Gastrocnemius medialis (tissue), 4 donors: ENCODE data around the gene DAZ3. TPM values are rescaled to one million over a fixed set of nuclear protein-coding genes. Genes with fewer than 3 reads are reported as not detected.
"Not testable (repeated sequence)": the region's sequence is repeated elsewhere in the genome, so short reads cannot be mapped to it uniquely, and the experiment has no call there.

Source experiments
- ATAC-seq, 2 donors: fragments of 150-250 bp; one replicate each; pipeline ENCODE4 v1.9.1; 2016
- DNase-seq, 2 donors: peaks; one replicate each; pipeline ENCODE4 v3.0.0-alpha.2; 2019
- H3K27ac ChIP-seq, 4 donors: fragments of 200-600 bp; sonication (generic); 1 replicate in 1 of 4; 2 replicates in 3 of 4; pipeline ENCODE4 v1.5.1; 2016 to 2018; ENCODE audit warnings: mild to moderate bottlenecking in 2 of 4, moderate library complexity in 1 of 4
- H3K27me3 ChIP-seq, 3 donors: fragments of 200-600 bp; sonication (generic) in 2 of 3; 1 replicate in 1 of 3; 2 replicates in 2 of 3; pipeline versions ENCODE4 v1.5.1 to v1.6.0; 2016 to 2019; ENCODE audit warnings: mild to moderate bottlenecking in 1 of 3, moderate library complexity in 1 of 3
- H3K36me3 ChIP-seq, 2 donors: fragments of 200-600 bp; sonication (generic) in 1 of 2; one replicate each; pipeline ENCODE4 v1.5.1; 2017 to 2018
- H3K4me1 ChIP-seq, 2 donors: fragments of 200-600 bp; sonication (generic) in 1 of 2; one replicate each; pipeline ENCODE4 v1.5.1; 2016 to 2017; ENCODE audit warnings: mild to moderate bottlenecking in 2 of 2
- H3K4me3 ChIP-seq, 4 donors: fragments of 200-600 bp; sonication (generic) in 3 of 4; 1 replicate in 1 of 4; 2 replicates in 3 of 4; pipeline ENCODE4 v1.5.1; 2016 to 2019; ENCODE audit warnings: mild to moderate bottlenecking in 2 of 4
- H3K9me3 ChIP-seq, 3 donors: fragments of 200-600 bp; sonication (generic) in 2 of 3; 1 replicate in 1 of 3; 2 replicates in 2 of 3; pipeline ENCODE4 v1.5.1; 2016 to 2019
- in situ Hi-C, 4 donors: fragments of 200-750 bp; cut with MboI; loops; one replicate each; pipeline versions ENCODE4 v1.15.0 to v1.8.0; 2017; ENCODE audit warnings: low sequenced_read_pairs in 4 of 4
- intact Hi-C: fragments of 100-400 bp; cut with DNase I; formaldehyde crosslinking; loops from one replicate; pipeline ENCODE4 v1.15.1; 2023; ENCODE audit warnings: low total_unique reads
- total RNA-seq, 4 donors: library from RNA; depleted of rRNA; stranded (reverse); fragments of >200 nt; gene quantifications; one replicate each; pipeline versions ENCODE4 v1.1.0 to v1.2.3, GENCODE V29; 2016

DAZ3 gene, protein sequence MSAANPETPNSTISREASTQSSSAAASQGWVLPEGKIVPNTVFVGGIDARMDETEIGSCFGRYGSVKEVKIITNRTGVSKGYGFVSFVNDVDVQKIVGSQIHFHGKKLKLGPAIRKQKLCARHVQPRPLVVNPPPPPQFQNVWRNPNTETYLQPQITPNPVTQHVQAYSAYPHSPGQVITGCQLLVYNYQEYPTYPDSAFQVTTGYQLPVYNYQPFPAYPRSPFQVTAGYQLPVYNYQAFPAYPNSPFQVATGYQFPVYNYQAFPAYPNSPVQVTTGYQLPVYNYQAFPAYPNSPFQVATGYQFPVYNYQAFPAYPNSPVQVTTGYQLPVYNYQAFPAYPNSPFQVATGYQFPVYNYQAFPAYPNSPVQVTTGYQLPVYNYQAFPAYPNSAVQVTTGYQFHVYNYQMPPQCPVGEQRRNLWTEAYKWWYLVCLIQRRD
- total RNA-seq, result not detected

GRCh38 chrY:24813293-24813692 lies at the start of gene DAZ3:
TSS of gene DAZ3 (minus strand) at chrY:24813393. CDS start at chrY:24813185, 208 bp downstream.
- ATAC-seq, intact Hi-C loops, H3K4me3 ChIP-seq, H3K27me3 ChIP-seq, H3K27ac ChIP-seq, DNase-seq, H3K4me1 ChIP-seq, in situ Hi-C loops, H3K9me3 ChIP-seq, H3K36me3 ChIP-seq: not testable (repeated sequence)

DNA sequence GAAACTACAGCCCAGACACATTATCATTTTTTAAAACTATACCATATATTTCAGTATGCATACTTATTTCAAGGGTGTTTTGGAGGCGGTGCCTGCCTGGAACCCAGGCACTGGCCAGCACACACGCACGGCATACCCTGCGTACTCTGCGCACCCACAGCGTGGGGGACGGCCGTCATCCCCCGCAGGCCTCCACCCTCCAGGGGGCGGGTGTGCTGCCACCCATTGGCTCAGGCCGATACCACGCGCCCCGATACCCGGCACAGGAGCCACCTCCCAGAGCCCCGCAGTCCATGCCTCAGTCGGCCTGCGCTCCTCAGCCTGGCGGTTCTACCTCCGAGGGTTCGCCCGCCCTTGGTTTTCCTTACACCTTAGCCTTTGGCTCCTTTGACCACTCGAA lies 20.4 kb upstream of the DAZ3 start, which contains the start of gene DAZ4:
Gene DAZ4, plus strand, starts transcription at position 301 of the 400 bp plus-strand sequence. CDS start 208 bp downstream, outside the sequence.
- DNase-seq, H3K9me3 ChIP-seq, H3K36me3 ChIP-seq, ATAC-seq, H3K4me3 ChIP-seq, H3K4me1 ChIP-seq, H3K27me3 ChIP-seq, in situ Hi-C loops, H3K27ac ChIP-seq, intact Hi-C loops: not testable (repeated sequence)

- intact Hi-C loops, H3K9me3 ChIP-seq, DNase-seq, H3K27ac ChIP-seq, ATAC-seq, in situ Hi-C loops, H3K36me3 ChIP-seq, H3K4me1 ChIP-seq, H3K27me3 ChIP-seq, H3K4me3 ChIP-seq: not testable (repeated sequence)
Measured at GRCh38 chrY:24825069-24825468, 11.9 kb upstream of the DAZ3 start.

DNA sequence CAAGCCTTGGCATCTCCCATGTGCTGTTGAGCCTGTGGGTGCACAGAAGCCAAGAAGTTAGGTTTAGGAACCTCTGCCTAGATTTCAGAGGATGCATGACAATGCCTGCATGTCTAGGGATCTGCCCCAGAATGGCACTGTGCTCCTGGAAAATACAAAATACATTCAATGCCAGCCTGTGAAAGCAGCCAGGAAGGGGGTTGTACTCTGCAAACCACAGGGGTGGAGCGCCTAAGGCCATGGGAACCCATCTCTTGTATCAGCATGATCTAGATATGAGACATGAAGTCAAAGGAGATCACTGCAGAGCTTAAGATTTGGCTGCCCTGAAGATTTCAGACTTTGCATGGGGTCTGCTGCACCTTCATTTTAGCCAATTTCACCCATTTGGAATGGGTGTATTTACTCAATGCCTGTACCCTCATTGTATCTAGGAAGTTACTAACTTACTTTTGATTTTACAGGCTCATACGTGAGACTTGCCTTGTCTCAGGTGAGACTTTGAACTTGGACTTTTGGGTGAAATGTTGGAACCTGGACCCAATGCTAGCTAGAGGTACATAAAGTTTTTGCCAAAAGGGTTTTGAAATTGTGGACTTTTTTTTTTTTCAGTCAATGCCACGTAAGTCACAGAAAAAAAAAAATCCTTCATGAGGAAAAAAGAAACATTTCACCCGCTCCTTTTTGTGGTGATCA lies 11.1 kb upstream of the DAZ3 start:
- H3K36me3 ChIP-seq, in situ Hi-C loops, H3K27ac ChIP-seq, DNase-seq, ATAC-seq, H3K4me1 ChIP-seq, H3K9me3 ChIP-seq, H3K4me3 ChIP-seq, H3K27me3 ChIP-seq, intact Hi-C loops: not testable (repeated sequence)

- DNase-seq, H3K9me3 ChIP-seq, H3K27ac ChIP-seq, intact Hi-C loops, H3K4me1 ChIP-seq, H3K27me3 ChIP-seq, H3K4me3 ChIP-seq, H3K36me3 ChIP-seq, in situ Hi-C loops, ATAC-seq: not testable (repeated sequence)
Measured at GRCh38 chrY:24821836-24822235, 8.6 kb upstream of the DAZ3 start.

Other genes with a start within 250 kb of the DAZ3 start
- gene BPY2B, start 195.4 kb downstream of the DAZ3 start, total RNA-seq, result not detected
- gene DAZ4, start 20.5 kb upstream of the DAZ3 start, total RNA-seq, result not detected
- gene BPY2C, start 238.7 kb upstream of the DAZ3 start, total RNA-seq, result not detected